A673 (cell line): ENCODE data around the gene GLTP. TPM values are rescaled to one million over a fixed set of nuclear protein-coding genes. Genes with fewer than 3 reads are reported as not detected.

ENCODE experiments used
- BruUV-seq: library from RNA; stranded (reverse); fragments of 400-500 nt; replicated peaks from 2 replicates; lab custom pipeline; 2021; lab: Mats Ljungman, UMichigan
- CTCF ChIA-PET: fragments of 300-600 bp; sonication (Branson Sonifier 250); formaldehyde crosslinking; loops from one replicate; lab custom pipeline; 2022; ENCODE audit warnings: antibody characterized with exemption; lab: Charles Lee
- POLR2A ChIA-PET: fragments of 300-600 bp; sonication (Branson Sonifier 250); formaldehyde crosslinking; loops from one replicate; lab custom pipeline; 2022; ENCODE audit warnings: antibody characterized with exemption; ENCODE audit not compliant: low non-redundant PET; lab: Charles Lee
- DNase-seq: peaks from one replicate; pipeline ENCODE4 v3.0.0-alpha.2; 2015; ENCODE audit warnings: low spot score
- H3K27ac ChIP-seq: fragments of 200-600 bp; sonication (generic); 2 replicates; pipeline ENCODE4 v1.5.1; 2016; ENCODE audit warnings: mixed run types, low read depth, mild to moderate bottlenecking, mixed read lengths, antibody characterized with exemption, low read length; ENCODE audit not compliant: poor library complexity, severe bottlenecking
- H3K27me3 ChIP-seq: fragments of 200-600 bp; sonication (generic); replicated peaks from 2 replicates; pipeline ENCODE4 v1.6.1; 2017; ENCODE audit warnings: mixed run types, low read depth, mild to moderate bottlenecking, mixed read lengths, antibody characterized with exemption, low read length; ENCODE audit not compliant: insufficient read depth, poor library complexity
- H3K36me3 ChIP-seq: fragments of 200-600 bp; sonication (generic); 2 replicates; pipeline ENCODE4 v1.6.1; 2016; ENCODE audit warnings: mixed run types, mild to moderate bottlenecking, mixed read lengths, antibody characterized with exemption, low read length; ENCODE audit not compliant: insufficient read depth, poor library complexity, severe bottlenecking
- H3K4me1 ChIP-seq: fragments of 200-600 bp; sonication (generic); 2 replicates; pipeline ENCODE4 v1.6.1; 2017; ENCODE audit warnings: mixed run types, mild to moderate bottlenecking, mixed read lengths, antibody characterized with exemption, low read length; ENCODE audit not compliant: insufficient read depth, poor library complexity, severe bottlenecking
- H3K4me3 ChIP-seq: fragments of 200-600 bp; sonication (generic); 2 replicates; pipeline ENCODE4 v1.5.1; 2016; ENCODE audit warnings: low read depth, mixed run types, mild to moderate bottlenecking, mixed read lengths, low read length; ENCODE audit not compliant: poor library complexity, severe bottlenecking
- H3K9me3 ChIP-seq: fragments of 200-600 bp; sonication (generic); 2 replicates; pipeline ENCODE4 v1.6.1; 2016; ENCODE audit warnings: mixed run types, low read depth, mild to moderate bottlenecking, mixed read lengths, antibody characterized with exemption, low read length; ENCODE audit not compliant: poor library complexity, severe bottlenecking
- EZH2 ChIP-seq: fragments of 200-600 bp; sonication (generic); IDR thresholded peaks from 2 replicates; pipeline ENCODE4 v1.6.1; 2017; ENCODE audit warnings: borderline replicate concordance, low read depth, mild to moderate bottlenecking, mixed read lengths, antibody characterized with exemption, low read length; ENCODE audit not compliant: poor library complexity, severe bottlenecking
- intact Hi-C: fragments of 100-400 bp; cut with micrococcal nuclease; formaldehyde crosslinking; loops from one replicate; pipeline ENCODE4 v1.10.0; 2022; ENCODE audit not compliant: unreplicated experiment
- total RNA-seq: library from RNA; stranded (reverse); gene quantifications from 2 replicates; pipeline ENCODE4 v1.2.3, GENCODE V29; 2021
- TF ChIP-seq, protein P1 (sequence below): fragments of 300-800, 200-600 bp; sonication (generic); conservative IDR thresholded peaks from 2 replicates; pipeline ENCODE4 v1.5.1; 2017; ENCODE audit warnings: low read depth, mild to moderate bottlenecking, antibody characterized with exemption, low read length, moderate library complexity, mixed read lengths

GLTP gene
- total RNA-seq, 1 experiment from 2014 or later: 20.2 TPM

DNA sequence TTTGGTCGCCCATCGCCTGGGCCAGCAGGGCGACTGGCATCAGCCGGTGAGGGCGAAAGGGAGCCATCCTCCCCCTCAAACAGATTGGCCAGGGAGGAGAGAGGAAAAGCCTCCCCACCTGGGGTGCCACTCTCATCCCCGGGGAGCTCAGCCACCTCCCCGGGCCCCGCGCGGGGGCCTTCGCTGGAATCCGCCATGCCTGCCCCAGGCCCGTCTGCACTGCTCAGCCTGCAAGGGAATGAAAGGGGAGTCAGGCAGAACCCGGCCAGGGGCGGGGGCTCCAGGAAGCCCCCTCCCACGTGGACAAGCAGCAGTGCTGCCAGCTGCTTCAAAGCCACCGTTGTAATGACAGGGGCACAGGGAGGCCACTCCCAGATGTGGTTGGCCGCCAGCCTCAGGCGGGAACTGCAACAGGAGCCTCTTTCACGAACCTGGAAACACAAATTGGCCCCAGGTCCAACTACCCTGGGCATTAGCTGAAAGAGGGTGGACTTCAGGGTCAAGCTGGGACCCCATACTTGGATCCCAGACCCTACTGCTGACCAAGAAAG lies 65.7 kb downstream of the GLTP start:
- intact Hi-C loops: no loop called here
- Histone ChIP-seq H3K27me3 (no peaks in the 10 kb centered on the region), H3K4me3 (no peak overlapping the region), H3K27ac (no peak overlapping the region), H3K36me3 (no peaks in the 10 kb centered on the region), H3K9me3 (no peaks in the 10 kb centered on the region), H3K4me1 (no peaks in the 10 kb centered on the region)
- DNase-seq: no peak
- BruUV-seq: no TSS peak
- CTCF ChIA-PET: no interaction called here
- no peak for TF ChIP-seq EZH2
- TF ChIP-seq, protein P1, sequence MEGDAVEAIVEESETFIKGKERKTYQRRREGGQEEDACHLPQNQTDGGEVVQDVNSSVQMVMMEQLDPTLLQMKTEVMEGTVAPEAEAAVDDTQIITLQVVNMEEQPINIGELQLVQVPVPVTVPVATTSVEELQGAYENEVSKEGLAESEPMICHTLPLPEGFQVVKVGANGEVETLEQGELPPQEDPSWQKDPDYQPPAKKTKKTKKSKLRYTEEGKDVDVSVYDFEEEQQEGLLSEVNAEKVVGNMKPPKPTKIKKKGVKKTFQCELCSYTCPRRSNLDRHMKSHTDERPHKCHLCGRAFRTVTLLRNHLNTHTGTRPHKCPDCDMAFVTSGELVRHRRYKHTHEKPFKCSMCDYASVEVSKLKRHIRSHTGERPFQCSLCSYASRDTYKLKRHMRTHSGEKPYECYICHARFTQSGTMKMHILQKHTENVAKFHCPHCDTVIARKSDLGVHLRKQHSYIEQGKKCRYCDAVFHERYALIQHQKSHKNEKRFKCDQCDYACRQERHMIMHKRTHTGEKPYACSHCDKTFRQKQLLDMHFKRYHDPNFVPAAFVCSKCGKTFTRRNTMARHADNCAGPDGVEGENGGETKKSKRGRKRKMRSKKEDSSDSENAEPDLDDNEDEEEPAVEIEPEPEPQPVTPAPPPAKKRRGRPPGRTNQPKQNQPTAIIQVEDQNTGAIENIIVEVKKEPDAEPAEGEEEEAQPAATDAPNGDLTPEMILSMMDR: no peak
- POLR2A ChIA-PET: no interaction called here

DNA sequence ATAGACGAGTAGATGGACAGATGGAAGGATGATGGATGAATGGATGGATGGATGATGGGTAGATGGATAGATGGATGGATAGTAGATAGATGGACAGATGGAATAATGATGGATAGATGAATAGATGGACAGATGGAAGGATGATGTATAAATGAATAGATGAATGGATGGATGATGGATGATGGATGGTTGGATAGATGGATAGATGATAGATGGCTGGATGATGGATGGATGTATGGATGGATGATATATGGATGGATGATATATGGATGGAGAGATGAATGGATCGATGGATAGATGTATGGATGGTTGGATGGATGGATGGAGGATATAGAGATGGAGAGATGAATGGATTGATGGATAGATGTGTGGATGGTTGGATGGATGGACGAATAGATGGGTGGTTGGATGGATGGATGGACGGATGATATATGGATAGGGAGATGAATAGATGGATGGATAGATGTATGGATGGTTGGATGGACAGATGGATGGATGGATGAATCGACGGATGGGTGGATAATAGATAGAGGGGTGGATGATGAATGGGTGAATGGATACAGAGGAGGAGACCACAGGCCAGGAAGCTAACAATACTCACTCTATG lies 66.4 kb downstream of the GLTP start:
- POLR2A ChIA-PET: no interaction called here
- BruUV-seq: no TSS peak

GRCh38 chr12:109811624-109811995 lies 68.7 kb downstream of the GLTP start:
- CTCF ChIA-PET: no interaction called here
- DNase-seq: no peak
- Histone ChIP-seq H3K27ac (no peak overlapping the region), H3K36me3 (no peaks in the 10 kb centered on the region), H3K4me1 (no peaks in the 10 kb centered on the region), H3K4me3 (no peak overlapping the region), H3K9me3 (no peaks in the 10 kb centered on the region), H3K27me3 (no peaks in the 10 kb centered on the region)
- BruUV-seq: no TSS peak
- TF ChIP-seq EZH2: no peak
- TF ChIP-seq, protein P1: no peak
- POLR2A ChIA-PET: no interaction called here
- intact Hi-C loops: no loop called here

More for the DNA sequence above, 66.4 kb downstream of the GLTP start:
- intact Hi-C loops: no loop called here
- H3K27me3 ChIP-seq: no peaks in the 10 kb centered on the region
- no peaks in the 10 kb centered on the region for H3K4me1 ChIP-seq
- no peak overlapping the region for H3K27ac ChIP-seq
- no peak for TF ChIP-seq EZH2
- TF ChIP-seq, protein P1: no peak
- DNase-seq: no peak
- H3K9me3 ChIP-seq: no peaks in the 10 kb centered on the region
- no peaks in the 10 kb centered on the region for H3K36me3 ChIP-seq
- CTCF ChIA-PET: no interaction called here
- H3K4me3 ChIP-seq: no peak overlapping the region
